OCI-M2 (cell line): ENCODE measurements around the gene AMH.
"Not testable (repeated sequence)": the region's sequence is repeated elsewhere in the genome, so short reads cannot be mapped to it uniquely, and the experiment has no call there.

Experiments used
- DNase-seq: peaks from one replicate; lab custom pipeline; 2025; ENCODE audit not compliant: unreplicated experiment; lab: John Stamatoyannopoulos, UW

The AMH gene

GRCh38 chr19:2249010-2249866 lies at the start of gene AMH:
AMH (plus strand) TSS chr19:2249323; CDS start chr19:2249333, 10 bp downstream.
- DNase-seq: no peak

GRCh38 chr19:2199861-2200623 lies 49.1 kb upstream of the AMH start:
- no peak for DNase-seq

GRCh38 chr19:2200624-2201294 lies 48.4 kb upstream of the AMH start:
- DNase-seq: not testable (repeated sequence)

DNA sequence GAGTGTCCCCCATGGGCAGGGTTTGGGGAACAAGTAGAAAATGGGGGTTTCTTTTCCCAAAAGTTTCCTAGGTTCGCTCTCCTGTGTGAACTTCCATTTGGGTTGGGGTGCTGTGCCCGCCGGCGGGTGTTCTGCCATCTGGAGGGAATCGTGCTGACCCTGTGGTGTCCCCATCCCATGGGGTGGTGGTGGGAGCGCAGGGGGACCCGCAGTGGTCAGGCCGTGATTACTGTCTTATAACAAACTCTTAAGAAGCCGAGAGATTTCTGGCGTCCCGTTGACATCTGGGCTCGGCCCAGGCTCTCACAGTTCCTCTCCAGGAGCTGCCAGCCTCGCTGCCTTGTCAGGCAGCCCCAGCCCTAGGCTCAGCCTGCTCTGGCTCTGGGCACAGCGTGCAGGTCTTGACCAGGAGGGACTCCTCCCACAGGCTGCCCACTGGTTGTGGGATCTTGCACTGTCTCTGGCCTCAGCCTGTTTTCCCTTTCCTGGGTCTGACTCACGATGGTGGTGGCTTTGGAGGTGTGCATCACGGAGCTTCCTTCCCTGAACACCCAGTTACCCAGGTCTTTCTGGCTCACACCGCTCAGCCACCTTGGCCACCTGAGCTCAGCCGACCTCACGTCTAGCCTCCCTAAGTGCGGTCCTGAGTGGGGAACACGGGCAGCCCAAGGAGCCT lies 47.5 kb upstream of the AMH start:
- DNase-seq: no peak

DNA sequence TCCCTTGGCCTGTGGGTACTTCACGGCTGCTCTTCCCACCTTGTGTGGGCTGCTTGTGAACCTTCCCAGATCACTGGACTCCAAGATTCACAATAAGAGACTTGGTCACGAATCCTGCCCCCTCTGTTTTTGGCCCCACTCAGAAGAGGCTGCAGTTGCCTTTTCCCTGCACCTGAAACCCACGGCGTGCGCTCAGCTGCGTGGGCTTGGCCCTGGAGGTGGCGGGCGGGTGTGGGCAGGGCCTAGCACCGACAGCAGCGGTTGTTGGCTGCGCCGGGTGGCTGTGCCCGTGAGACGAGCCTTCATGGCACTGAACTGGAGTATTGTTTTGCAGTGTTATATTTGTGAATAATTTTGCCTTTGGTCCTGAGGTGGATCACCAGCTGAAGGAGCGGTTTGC lies 46.8 kb upstream of the AMH start:
- no peak for DNase-seq

GRCh38 chr19:2207008-2207407 lies 42.1 kb upstream of the AMH start:
- DNase-seq: no peak

- DNase-seq: no peak
Measured at GRCh38 chr19:2207991-2208860, 40.9 kb upstream of the AMH start.

DNA sequence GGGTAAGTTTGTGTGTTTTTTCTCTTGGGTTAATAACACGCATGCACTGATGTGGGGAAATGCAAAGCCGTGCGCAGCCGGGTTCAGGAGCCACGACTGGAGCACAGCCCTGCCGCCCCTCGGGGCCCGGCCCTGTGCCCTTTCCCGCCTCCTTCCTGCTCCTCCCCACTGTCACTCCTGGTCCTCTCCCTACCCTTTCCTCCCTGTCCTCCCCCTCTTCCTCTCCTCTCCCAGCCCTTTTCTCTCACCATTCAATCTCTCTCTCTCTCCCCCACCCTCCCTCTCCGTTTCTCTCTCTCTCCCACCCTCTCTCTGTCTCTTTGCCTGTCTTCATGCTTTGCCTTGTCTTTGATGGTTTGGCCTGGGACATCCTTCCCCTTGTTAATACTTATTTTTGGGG lies 40.1 kb upstream of the AMH start:
- no peak for DNase-seq

- DNase-seq: no peak
Measured at GRCh38 chr19:2209408-2209807, 39.7 kb upstream of the AMH start.

DNA sequence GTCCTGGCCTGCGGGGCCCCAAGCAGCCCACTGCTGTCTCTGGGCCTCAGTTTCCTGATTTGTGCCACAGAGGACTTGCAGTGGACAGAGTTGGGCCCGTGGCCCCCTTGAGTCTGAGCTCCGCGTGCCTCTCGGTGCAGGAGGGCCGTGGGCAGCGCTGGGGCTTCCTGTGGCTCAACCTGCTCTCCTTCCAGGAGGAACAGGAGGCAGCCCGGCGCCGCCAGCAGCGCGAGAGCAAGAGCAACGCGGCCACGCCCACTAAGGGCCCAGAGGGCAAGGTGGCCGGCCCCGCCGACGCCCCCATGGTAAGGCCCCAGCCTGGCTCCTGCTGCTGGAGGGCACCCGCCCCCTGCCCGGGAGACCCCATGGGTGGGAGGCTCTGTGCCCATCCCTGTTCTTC lies 38.9 kb upstream of the AMH start:
- no peak for DNase-seq

- DNase-seq: no peak
Measured at GRCh38 chr19:2210987-2211740, 38.0 kb upstream of the AMH start.

- DNase-seq: no peak
Measured at GRCh38 chr19:2212861-2213711, 36.0 kb upstream of the AMH start.

- DNase-seq: no peak
Measured at GRCh38 chr19:2213799-2214198, 35.3 kb upstream of the AMH start.

DNA sequence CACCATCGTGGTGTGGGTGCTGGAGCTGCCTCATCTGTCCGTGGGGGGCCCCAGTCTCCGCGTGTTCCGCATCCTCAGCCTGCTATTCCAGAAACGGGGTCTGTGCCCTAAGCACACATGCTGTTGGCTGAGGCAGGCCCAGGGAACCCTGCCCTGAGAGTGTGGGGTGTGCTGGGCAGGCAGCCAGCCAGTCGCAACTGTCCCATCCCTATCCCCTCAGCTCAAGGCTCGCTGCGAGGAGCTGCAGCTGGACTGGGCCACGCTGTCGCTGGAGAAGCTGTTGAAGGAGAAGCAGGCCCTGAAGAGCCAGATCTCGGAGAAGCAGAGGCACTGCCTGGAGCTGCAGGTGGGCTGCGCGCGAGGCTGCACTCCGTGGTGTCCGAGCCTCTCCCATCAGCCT lies 34.9 kb upstream of the AMH start:
- no peak for DNase-seq

DNA sequence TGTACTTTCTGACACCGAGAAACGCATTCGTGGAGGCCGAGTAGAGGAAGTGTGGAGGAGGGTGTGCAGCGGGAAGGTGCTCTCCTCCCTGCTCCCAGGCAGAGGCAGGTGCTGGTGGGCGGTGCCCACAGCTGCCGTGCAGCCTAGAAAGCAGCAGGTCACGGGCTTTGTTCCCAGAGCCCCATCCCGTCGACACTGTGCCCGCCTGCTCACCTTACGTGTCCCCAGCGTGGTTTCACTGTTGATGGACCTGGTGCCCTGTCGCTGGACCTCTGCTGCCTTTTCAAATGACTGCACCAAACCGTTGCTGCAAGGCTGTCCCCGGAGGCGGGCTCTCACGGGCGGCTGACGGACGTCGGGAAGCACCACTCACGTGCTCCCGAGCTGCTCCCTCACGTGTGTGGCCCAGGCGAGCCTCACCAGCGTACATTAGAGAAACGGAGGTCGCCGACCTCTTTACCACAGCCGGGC lies 33.8 kb upstream of the AMH start:
- DNase-seq: no peak

- DNase-seq: no peak
Measured at GRCh38 chr19:2216361-2217225, 32.5 kb upstream of the AMH start.

DNA sequence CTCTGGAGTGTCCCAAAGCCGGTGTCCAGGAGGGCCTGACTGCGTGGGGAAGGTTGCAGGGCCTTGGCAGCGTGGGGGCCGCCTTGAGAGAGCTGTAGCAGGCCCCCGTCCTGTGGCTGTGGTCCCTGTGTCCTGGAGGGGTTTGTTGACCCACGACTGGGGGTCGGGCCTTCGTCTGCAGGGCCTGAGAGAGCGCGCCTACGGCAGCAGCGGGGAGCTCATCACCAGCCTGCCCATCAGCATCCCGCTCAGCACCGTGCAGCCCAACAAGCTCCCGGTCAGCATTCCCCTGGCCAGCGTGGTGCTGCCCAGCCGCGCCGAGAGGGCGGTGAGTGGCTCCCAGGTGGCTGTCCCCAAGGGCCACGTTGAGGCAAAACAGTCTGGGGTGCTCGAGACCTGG lies 31.5 kb upstream of the AMH start:
- DNase-seq: no peak

DNA sequence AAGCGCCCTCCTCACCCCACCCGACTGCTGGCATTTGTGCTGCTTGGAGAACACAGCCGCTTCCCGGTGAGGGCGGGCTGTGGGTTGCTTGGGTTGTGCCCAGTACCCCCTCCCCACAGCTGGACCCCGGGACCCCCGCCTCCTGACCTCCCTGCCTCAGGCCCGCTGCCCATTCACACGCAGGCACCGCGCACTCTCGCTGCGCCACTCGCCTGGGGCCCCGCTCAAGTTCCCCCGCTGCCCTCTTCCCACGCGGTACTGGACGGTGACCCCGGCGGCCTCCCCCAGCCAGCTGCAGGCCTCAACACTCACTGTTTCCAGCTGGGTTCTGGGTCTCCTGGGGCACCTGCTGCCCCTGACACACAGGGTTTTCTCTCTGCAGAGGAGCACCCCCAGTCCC lies 29.4 kb upstream of the AMH start:
- no peak for DNase-seq
